HL-60 (cell line): ENCODE measurements around the gene PPP1R37.

Experiments
- DNase-seq, 2 experiments: peaks; one replicate each; pipeline ENCODE4 v3.0.0-alpha.2; 2010 to 2020; ENCODE audit warnings: low read depth in 1 of 2, low spot score in 1 of 2
- H3K27ac ChIP-seq: fragments of 250-450 bp; sonication (Bioruptor Pico); replicated peaks from 2 replicates; pipeline ENCODE4 v1.5.1; 2020; ENCODE audit warnings: mild to moderate bottlenecking, moderate library complexity
- H3K27me3 ChIP-seq: fragments of 250-450 bp; sonication (Bioruptor Pico); 2 replicates; pipeline ENCODE4 v1.5.1; 2021; ENCODE audit warnings: mild to moderate bottlenecking, moderate library complexity; ENCODE audit not compliant: insufficient read depth, poor library complexity, severe bottlenecking
- H3K4me3 ChIP-seq: replicated peaks from 2 replicates; pipeline ENCODE4 v1.5.1; 2011; ENCODE audit warnings: mild to moderate bottlenecking, control low read depth, low read length; ENCODE audit not compliant: insufficient read depth
- GABPA ChIP-seq: IDR thresholded peaks from 2 replicates; pipeline ENCODE4 v1.6.1; 2012; ENCODE audit warnings: low read depth
- POLR2AphosphoS5 ChIP-seq: IDR thresholded peaks from 2 replicates; pipeline ENCODE4 v1.6.1; 2012; ENCODE audit warnings: low read depth
- REST ChIP-seq: IDR thresholded peaks from 2 replicates; pipeline ENCODE4 v1.6.1; 2012; ENCODE audit warnings: low read depth; ENCODE audit not compliant: insufficient replicate concordance
- SPI1 ChIP-seq: IDR thresholded peaks from 2 replicates; pipeline ENCODE4 v1.6.1; 2012; ENCODE audit warnings: low read depth, mild to moderate bottlenecking, borderline replicate concordance
- TF ChIP-seq, protein P1 (sequence below): IDR thresholded peaks from one replicate; pipeline ENCODE4 v1.5.1; 2011; ENCODE audit warnings: low read length, control low read depth, inconsistent platforms; ENCODE audit not compliant: insufficient read depth

PPP1R37 gene

GRCh38 chr19:45173816-45174215, 80.8 kb downstream of the PPP1R37 start:
- Histone ChIP-seq H3K27me3 (no peaks in the 10 kb centered on the region), H3K27ac (no peak overlapping the region), H3K4me3 (no peak overlapping the region)
- TF ChIP-seq POLR2AphosphoS5, result no peak
- TF ChIP-seq, protein P1, sequence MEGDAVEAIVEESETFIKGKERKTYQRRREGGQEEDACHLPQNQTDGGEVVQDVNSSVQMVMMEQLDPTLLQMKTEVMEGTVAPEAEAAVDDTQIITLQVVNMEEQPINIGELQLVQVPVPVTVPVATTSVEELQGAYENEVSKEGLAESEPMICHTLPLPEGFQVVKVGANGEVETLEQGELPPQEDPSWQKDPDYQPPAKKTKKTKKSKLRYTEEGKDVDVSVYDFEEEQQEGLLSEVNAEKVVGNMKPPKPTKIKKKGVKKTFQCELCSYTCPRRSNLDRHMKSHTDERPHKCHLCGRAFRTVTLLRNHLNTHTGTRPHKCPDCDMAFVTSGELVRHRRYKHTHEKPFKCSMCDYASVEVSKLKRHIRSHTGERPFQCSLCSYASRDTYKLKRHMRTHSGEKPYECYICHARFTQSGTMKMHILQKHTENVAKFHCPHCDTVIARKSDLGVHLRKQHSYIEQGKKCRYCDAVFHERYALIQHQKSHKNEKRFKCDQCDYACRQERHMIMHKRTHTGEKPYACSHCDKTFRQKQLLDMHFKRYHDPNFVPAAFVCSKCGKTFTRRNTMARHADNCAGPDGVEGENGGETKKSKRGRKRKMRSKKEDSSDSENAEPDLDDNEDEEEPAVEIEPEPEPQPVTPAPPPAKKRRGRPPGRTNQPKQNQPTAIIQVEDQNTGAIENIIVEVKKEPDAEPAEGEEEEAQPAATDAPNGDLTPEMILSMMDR, result no peak
- no peak for TF ChIP-seq GABPA
- TF ChIP-seq REST, result no peak
- no peak for TF ChIP-seq SPI1
- DNase-seq, result no peak

DNA sequence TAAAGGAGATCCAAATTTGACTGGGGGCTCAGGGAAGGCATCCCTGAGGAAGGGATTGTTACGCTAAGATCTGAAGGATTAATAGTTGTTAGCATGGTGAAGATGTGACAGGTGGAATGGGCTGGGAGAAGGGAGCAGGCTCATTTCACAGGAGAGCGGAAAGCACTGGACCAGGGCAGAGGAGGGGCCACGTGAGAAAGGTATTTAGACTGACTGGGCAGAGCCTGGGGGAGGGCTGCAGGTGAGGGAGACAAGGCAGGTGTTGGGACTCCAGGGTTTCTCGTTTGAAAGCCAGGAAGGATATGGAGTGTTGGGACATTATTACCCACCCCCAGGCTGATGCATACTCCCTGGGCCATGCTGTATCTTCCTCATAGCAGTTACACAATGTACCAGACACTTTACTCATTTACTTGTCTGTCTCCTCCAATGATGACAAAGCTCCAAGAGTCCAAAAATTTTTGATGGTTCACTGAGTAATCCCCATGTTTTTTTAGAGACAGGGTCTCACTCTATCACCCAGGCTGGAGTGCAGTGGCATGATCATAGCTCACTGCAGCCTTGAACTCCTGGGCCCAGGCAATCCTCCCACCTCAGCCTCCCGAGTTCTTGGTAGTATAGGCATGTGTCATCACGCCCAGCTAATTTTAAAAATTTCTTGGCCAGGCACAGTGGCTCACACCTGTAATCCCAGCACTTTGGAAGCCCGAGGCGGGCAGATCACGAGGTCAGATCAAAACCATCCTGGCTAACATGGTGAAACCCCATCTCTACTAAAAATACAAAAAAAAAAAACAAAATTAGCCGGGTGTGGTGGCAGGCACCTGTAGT, 82.8 kb downstream of the PPP1R37 start:
- peak in 1 of 2 experiments; percentile 37 for DNase-seq
- TF ChIP-seq, protein P1, result no peak
- no peak for TF ChIP-seq REST
- no peak for TF ChIP-seq SPI1
- TF ChIP-seq POLR2AphosphoS5, result no peak
- no peak for TF ChIP-seq GABPA
- H3K4me3 ChIP-seq, result no peak overlapping the region
- no peak overlapping the region; the same call in 1 of the 2 replicates for H3K27ac ChIP-seq
- H3K27me3 ChIP-seq, result no peaks in the 10 kb centered on the region

GRCh38 chr19:45177817-45178261, 84.9 kb downstream of the PPP1R37 start, which contains the start of gene TRAPPC6A:
TSS of gene TRAPPC6A (minus strand) at chr19:45178237. CDS start at chr19:45178218, 19 bp downstream.
- Histone ChIP-seq H3K27ac (peak within 1 kb of the TSS; percentile 94), H3K27me3 (no peaks in the 10 kb centered on the region), H3K4me3 (peak within 1 kb of the TSS; percentile 94)
- peak; percentile 82 to 91 for DNase-seq
- no peak for TF ChIP-seq REST
- TF ChIP-seq, protein P1, result no peak
- TF ChIP-seq POLR2AphosphoS5, result peak; percentile 84
- TF ChIP-seq GABPA, result no peak
- TF ChIP-seq SPI1, result peak; percentile 41; the same call in 1 of the 2 replicates
